ENCODE measurements around the gene NEK11. TPM values are rescaled to one million over a fixed set of nuclear protein-coding genes. Genes with fewer than 3 reads are reported as not detected.

The NEK11 gene
- total RNA-seq (10 to 100 TPM; 14.7 to 36.3 TPM), polyA plus RNA-seq (1 to 10 TPM; 4.0 to 4.9 TPM)
- long read RNA-seq, donor 1: 0 reads
- long read RNA-seq, donor 2, partial matches to known transcripts: 0 of 1 reads
- long read RNA-seq, donor 2, other reads (novel, unspliced or antisense): 0 of 1 reads
- long read RNA-seq, donor 3: 0 reads
- long read RNA-seq, donor 4: 0 reads
- long read RNA-seq, donor 5: 0 reads

- Histone ChIP-seq H3K27ac (ENCODE audit: low read depth in 1 of 2, low read length in 1 of 2) (peak within 1 kb of the TSS; percentile 83 to 96), H3K4me3 (peak within 1 kb of the TSS; percentile 43), H3K27me3 (ENCODE audit: control insufficient read depth in 3 of 3, insufficient read depth in 3 of 3, low read length in 2 of 3) (no peaks in the 10 kb centered on the region), H3K9me3 (ENCODE audit: control insufficient read depth in 4 of 4, insufficient read depth in 3 of 4, low read length in 3 of 4) (no peaks in the 10 kb centered on the region), H3K4me1 (ENCODE audit: control insufficient read depth in 5 of 5, insufficient read depth in 5 of 5, low read length in 5 of 5) (peaks cover 0 to 27% (median 7%) of the 10 kb centered on the region in 5 donors), H3K9ac (ENCODE audit: insufficient read depth in 1 of 2, low read length in 2 of 2) (peak within 1 kb of the TSS; percentile 72 to 91), H3K36me3 (ENCODE audit: control insufficient read depth in 4 of 4, insufficient read depth in 4 of 4, low read length in 4 of 4) (peaks cover 0 to 7% (median 5%) of the 10 kb centered on the region in 4 donors)
- 0 to 1% methylated on average over 56 of the region's 56 CpGs for WGBS, 2 donors
- DNase-seq (peak; percentile 92 to 93 (median 93)), ATAC-seq (ENCODE audit: insufficient read depth, low FRiP score) (peak; percentile 99)
- no peak for TF ChIP-seq CTCF (IDR thresholded peaks at IDR 0.05; ENCODE audit: control extremely low read depth, extremely low read depth)
Observed at GRCh38 chr3:131026321-131027151, at the start of gene NEK11, which contains the start of gene ASTE1. TSS of gene NEK11 (plus strand) at chr3:131026877. CDS start at chr3:131029709, 2,832 bp downstream. TSS of gene ASTE1 (minus strand) at chr3:131026825. CDS start at chr3:131025306, 1,519 bp downstream.

- DNase-seq (no peak), ATAC-seq (ENCODE audit: insufficient read depth, low FRiP score) (no peak)
- peaks cover 10 to 18% (median 12%) of the 10 kb centered on the region in 4 donors for H3K36me3 ChIP-seq (ENCODE audit: control insufficient read depth in 4 of 4, insufficient read depth in 4 of 4, low read length in 4 of 4)
- no peak overlapping the region for H3K9ac ChIP-seq (ENCODE audit: insufficient read depth in 1 of 2, low read length in 2 of 2)
- TF ChIP-seq CTCF (IDR thresholded peaks at IDR 0.05; ENCODE audit: control extremely low read depth, extremely low read depth): no peak
- no peak overlapping the region for H3K4me3 ChIP-seq
- H3K27ac ChIP-seq (ENCODE audit: low read depth in 1 of 2, low read length in 1 of 2): no peak overlapping the region
- H3K4me1 ChIP-seq (ENCODE audit: control insufficient read depth in 5 of 5, insufficient read depth in 5 of 5, low read length in 5 of 5): peaks cover 0 to 3% (median 0%) of the 10 kb centered on the region in 5 donors
- 97% methylated on average over 2 of the region's 2 CpGs for WGBS, 2 donors
- no peaks in the 10 kb centered on the region for H3K27me3 ChIP-seq (ENCODE audit: control insufficient read depth in 3 of 3, insufficient read depth in 3 of 3, low read length in 2 of 3)
- H3K9me3 ChIP-seq (ENCODE audit: control insufficient read depth in 4 of 4, insufficient read depth in 3 of 4, low read length in 3 of 4): no peaks in the 10 kb centered on the region
Observed at GRCh38 chr3:130979117-130979516, 47.6 kb upstream of the NEK11 start.

GRCh38 chr3:130981469-130981868 is 45.2 kb upstream of the NEK11 start:
- 88 to 91% methylated on average over 2 of the region's 2 CpGs for WGBS, 2 donors
- DNase-seq (no peak), ATAC-seq (ENCODE audit: insufficient read depth, low FRiP score) (no peak)
- H3K9ac ChIP-seq (ENCODE audit: insufficient read depth in 1 of 2, low read length in 2 of 2): no peak overlapping the region
- no peak overlapping the region for H3K27ac ChIP-seq (ENCODE audit: low read depth in 1 of 2, low read length in 1 of 2)
- no peaks in the 10 kb centered on the region for H3K4me1 ChIP-seq (ENCODE audit: control insufficient read depth in 5 of 5, insufficient read depth in 5 of 5, low read length in 5 of 5)
- H3K27me3 ChIP-seq (ENCODE audit: control insufficient read depth in 3 of 3, insufficient read depth in 3 of 3, low read length in 2 of 3): no peaks in the 10 kb centered on the region
- TF ChIP-seq CTCF (IDR thresholded peaks at IDR 0.05; ENCODE audit: control extremely low read depth, extremely low read depth): no peak
- H3K4me3 ChIP-seq: no peak overlapping the region
- peaks cover 5 to 19% (median 8%) of the 10 kb centered on the region in 4 donors for H3K36me3 ChIP-seq (ENCODE audit: control insufficient read depth in 4 of 4, insufficient read depth in 4 of 4, low read length in 4 of 4)
- H3K9me3 ChIP-seq (ENCODE audit: control insufficient read depth in 4 of 4, insufficient read depth in 3 of 4, low read length in 3 of 4): no peaks in the 10 kb centered on the region

Data from lung (tissue), 16 donors.